Smooth muscle cell (in vitro differentiated cells): ENCODE measurements around the gene MROH8. TPM values are rescaled to one million over a fixed set of nuclear protein-coding genes. Genes with fewer than 3 reads are reported as not detected.

Experiments used
- DNase-seq: peaks from one replicate; lab custom pipeline; 2025; ENCODE audit not compliant: unreplicated experiment; lab: John Stamatoyannopoulos, UW
- H2AFZ ChIP-seq: fragments of 200-600 bp; sonication (generic); 2 replicates; pipeline ENCODE4 v1.6.0; 2016; ENCODE audit warnings: antibody characterized with exemption, low read depth, mild to moderate bottlenecking
- H3F3A ChIP-seq: fragments of 200-600 bp; sonication (generic); 2 replicates; pipeline ENCODE4 v1.6.0; 2017; ENCODE audit warnings: antibody characterized with exemption, low read depth
- H3K27ac ChIP-seq: fragments of 200-600 bp; sonication (generic); 2 replicates; pipeline ENCODE4 v1.5.1; 2016; ENCODE audit warnings: low read depth, mild to moderate bottlenecking
- H3K27me3 ChIP-seq: fragments of 200-600 bp; sonication (generic); 2 replicates; pipeline ENCODE4 v1.6.1; 2016; ENCODE audit warnings: low read depth, mild to moderate bottlenecking
- H3K36me3 ChIP-seq: fragments of 200-600 bp; sonication (generic); 2 replicates; pipeline ENCODE4 v1.5.1; 2016; ENCODE audit warnings: low read depth
- H3K4me1 ChIP-seq: fragments of 200-600 bp; sonication (generic); 2 replicates; pipeline ENCODE4 v1.5.1; 2016; ENCODE audit warnings: low read depth
- H3K4me2 ChIP-seq: fragments of 200-600 bp; sonication (generic); 2 replicates; pipeline ENCODE4 v1.6.0; 2016; ENCODE audit warnings: mild to moderate bottlenecking
- H3K4me3 ChIP-seq: fragments of 200-600 bp; sonication (generic); 2 replicates; pipeline ENCODE4 v1.5.1; 2016; ENCODE audit warnings: mild to moderate bottlenecking
- H3K79me2 ChIP-seq: fragments of 200-600 bp; sonication (generic); 2 replicates; pipeline ENCODE4 v1.6.0; 2016; ENCODE audit warnings: low read depth, mild to moderate bottlenecking
- H3K9ac ChIP-seq: fragments of 200-600 bp; sonication (generic); 2 replicates; pipeline ENCODE4 v1.6.0; 2016; ENCODE audit warnings: low read depth
- H3K9me3 ChIP-seq: fragments of 200-600 bp; sonication (generic); replicated peaks from 2 replicates; pipeline ENCODE4 v1.5.1; 2016; ENCODE audit warnings: low read depth
- H4K20me1 ChIP-seq: fragments of 200-600 bp; sonication (generic); 2 replicates; pipeline ENCODE4 v1.6.0; 2016; ENCODE audit warnings: low read depth
- WGBS: methylation state at CpG from one replicate; pipeline ENCODE4 v1.1.7; 2016; ENCODE audit warnings: low lambda C conversion rate; 5-methylcytosine and 5-hydroxymethylcytosine counted together
- polyA plus RNA-seq: library from polyadenylated mRNA; unstranded; fragments of >200 nt; fragmentation: Nextera tagmentation; extraction: Ambion mirVana; gene quantifications from 2 replicates; pipeline ENCODE4 v1.2.1, GENCODE V29; 2016
- total RNA-seq: library from RNA; depleted of rRNA; stranded (reverse); fragments of >200 nt; gene quantifications from 2 replicates; pipeline ENCODE4 v1.2.3, GENCODE V29; 2014
- TF ChIP-seq, protein P1 (sequence below): fragments of 200-600 bp; sonication (generic); IDR thresholded peaks from 2 replicates; pipeline ENCODE4 v1.5.1; 2017; ENCODE audit warnings: borderline replicate concordance, mild to moderate bottlenecking, antibody characterized with exemption; ENCODE audit not compliant: insufficient read depth, poor library complexity, severe bottlenecking

MROH8 gene
- total and polyA plus RNA-seq, 2 experiments from 2014 or later: 0.81 to 1.6 TPM

DNA sequence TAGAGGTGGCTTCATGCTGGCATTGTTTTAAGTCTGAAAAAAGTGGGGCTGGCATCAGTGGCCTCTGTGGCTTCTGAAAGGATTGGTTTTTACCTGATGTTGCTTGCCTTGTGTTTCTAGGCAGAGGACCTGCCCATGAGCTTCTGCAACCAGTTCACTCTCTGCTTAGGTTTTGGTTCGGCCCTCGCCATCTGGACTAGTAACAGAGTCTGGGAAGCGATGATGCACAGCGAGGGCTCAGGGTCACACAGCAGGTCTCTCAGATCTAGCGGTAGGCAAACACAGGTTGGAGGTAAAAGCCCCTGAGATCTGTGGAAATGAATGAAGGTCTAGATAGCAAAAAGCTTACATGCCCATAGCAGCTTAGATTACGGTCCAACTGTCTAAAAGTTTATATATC lies 76.8 kb downstream of the MROH8 start:
- Histone ChIP-seq H3K4me2 (no peak overlapping the region), H3K79me2 (no peaks in the 10 kb centered on the region), H3K4me3 (no peak overlapping the region), H3K27me3 (no peaks in the 10 kb centered on the region), H3F3A (no peaks in the 10 kb centered on the region), H3K27ac (no peak overlapping the region), H4K20me1 (no peaks in the 10 kb centered on the region), H3K4me1 (no peaks in the 10 kb centered on the region), H3K9me3 (no peaks in the 10 kb centered on the region), H3K36me3 (no peaks in the 10 kb centered on the region), H3K9ac (no peak overlapping the region), H2AFZ (no peak overlapping the region)
- TF ChIP-seq, protein P1, sequence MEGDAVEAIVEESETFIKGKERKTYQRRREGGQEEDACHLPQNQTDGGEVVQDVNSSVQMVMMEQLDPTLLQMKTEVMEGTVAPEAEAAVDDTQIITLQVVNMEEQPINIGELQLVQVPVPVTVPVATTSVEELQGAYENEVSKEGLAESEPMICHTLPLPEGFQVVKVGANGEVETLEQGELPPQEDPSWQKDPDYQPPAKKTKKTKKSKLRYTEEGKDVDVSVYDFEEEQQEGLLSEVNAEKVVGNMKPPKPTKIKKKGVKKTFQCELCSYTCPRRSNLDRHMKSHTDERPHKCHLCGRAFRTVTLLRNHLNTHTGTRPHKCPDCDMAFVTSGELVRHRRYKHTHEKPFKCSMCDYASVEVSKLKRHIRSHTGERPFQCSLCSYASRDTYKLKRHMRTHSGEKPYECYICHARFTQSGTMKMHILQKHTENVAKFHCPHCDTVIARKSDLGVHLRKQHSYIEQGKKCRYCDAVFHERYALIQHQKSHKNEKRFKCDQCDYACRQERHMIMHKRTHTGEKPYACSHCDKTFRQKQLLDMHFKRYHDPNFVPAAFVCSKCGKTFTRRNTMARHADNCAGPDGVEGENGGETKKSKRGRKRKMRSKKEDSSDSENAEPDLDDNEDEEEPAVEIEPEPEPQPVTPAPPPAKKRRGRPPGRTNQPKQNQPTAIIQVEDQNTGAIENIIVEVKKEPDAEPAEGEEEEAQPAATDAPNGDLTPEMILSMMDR: no peak
- 92% methylated on average over 6 of the region's 6 CpGs for WGBS
- no peak for DNase-seq

DNA sequence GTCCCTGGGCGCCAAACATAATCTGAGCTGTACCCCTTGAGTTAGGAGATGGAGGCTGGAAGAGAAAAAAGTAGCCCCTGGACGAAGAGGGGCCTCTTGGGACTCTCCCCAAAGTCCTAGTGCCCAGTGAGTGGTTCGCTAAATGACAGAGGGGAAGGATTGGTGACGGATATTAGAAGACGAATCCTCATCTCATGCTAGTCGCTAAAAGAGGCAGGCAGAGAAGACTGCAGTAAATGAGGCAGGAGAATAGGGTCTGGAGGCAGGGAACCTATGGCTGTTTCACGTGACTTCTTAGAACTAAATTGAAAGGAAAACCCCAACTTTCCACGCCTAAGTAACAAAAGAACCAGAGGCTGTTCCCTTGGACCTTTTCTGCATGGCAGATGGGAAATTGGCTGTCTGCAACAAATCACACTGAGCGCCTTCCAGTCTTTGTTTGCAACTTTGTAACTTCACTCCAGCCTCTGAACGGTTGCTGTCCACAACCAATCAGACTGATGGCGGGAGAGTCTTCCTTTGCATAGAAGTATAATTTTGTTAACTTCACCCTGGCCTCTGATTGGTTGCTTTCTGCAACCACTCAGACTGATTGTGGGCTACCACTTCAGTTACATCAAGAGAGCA lies 82.8 kb downstream of the MROH8 start:
- TF ChIP-seq, protein P1: no peak
- no peaks in the 10 kb centered on the region for H3K27me3 ChIP-seq
- no peaks in the 10 kb centered on the region for H3K9me3 ChIP-seq
- peak overlapping the region; percentile 86 for H3K4me2 ChIP-seq
- 77% methylated on average over 11 of the region's 11 CpGs for WGBS
- no peak for DNase-seq
- peak overlapping the region; percentile 100 for H2AFZ ChIP-seq
- no peaks in the 10 kb centered on the region for H4K20me1 ChIP-seq
- no peaks in the 10 kb centered on the region for H3K36me3 ChIP-seq
- H3K79me2 ChIP-seq: peaks cover 21% of the 10 kb centered on the region
- H3K27ac ChIP-seq: no peak overlapping the region
- no peaks in the 10 kb centered on the region for H3F3A ChIP-seq
- H3K4me1 ChIP-seq: peaks cover 7% of the 10 kb centered on the region
- H3K9ac ChIP-seq: no peak overlapping the region
- peak overlapping the region; percentile 91 for H3K4me3 ChIP-seq

DNA sequence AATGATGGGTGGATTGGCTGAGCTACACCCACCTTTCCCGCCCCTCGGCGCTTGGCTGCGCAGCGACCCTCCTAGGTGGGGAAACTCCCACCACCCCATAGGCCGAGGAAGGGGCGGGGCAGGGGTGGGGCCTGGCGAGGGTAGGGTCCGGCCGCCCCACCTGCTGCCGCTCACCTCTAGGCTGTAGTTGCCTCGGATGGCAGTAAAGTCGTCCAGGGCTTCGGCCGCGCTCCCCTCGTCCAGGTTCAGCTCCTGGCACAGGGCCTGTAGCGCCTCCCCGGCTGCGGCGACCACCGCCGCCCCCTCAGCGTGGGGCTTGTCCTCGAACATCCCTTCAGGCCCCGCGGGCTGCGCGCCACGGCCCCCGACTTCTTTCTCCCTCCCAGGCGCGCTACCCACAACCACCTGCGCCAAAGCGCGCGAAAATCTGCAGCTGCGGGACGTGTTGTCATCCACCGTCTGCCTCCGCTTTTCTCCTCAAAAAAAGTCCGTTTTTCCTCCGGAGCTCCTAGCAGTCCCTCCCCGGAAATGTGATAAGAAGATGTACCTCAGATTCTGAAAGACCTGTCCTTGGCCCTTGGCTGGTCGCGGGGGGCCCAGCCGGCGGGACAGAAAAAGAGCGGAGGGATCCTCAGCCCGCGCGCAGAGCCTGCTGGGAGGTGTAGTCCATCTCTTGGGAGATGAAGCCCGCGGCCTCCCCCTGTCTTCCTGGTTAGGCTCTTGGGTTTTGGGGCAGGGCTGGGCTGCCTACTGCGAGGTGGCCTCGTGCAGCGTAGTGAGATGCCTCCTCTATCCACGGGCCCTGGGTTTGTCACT lies 83.5 kb downstream of the MROH8 start, which contains the start of gene RBL1:
RBL1 (minus strand) TSS at position 399 of the 816 bp plus-strand sequence; CDS start at position 330, 69 bp downstream.
- H3K36me3 ChIP-seq: no peaks in the 10 kb centered on the region
- H3K9me3 ChIP-seq: no peaks in the 10 kb centered on the region
- H3K79me2 ChIP-seq: peaks cover 21% of the 10 kb centered on the region
- peaks cover 7% of the 10 kb centered on the region for H3K4me1 ChIP-seq
- no peaks in the 10 kb centered on the region for H3K27me3 ChIP-seq
- H3K27ac ChIP-seq: no peak within 1 kb of the TSS
- peak within 1 kb of the TSS; percentile 80 for H3K9ac ChIP-seq
- WGBS: 2% methylated on average over 49 of the region's 58 CpGs
- no peaks in the 10 kb centered on the region for H3F3A ChIP-seq
- no peaks in the 10 kb centered on the region for H4K20me1 ChIP-seq
- H3K4me3 ChIP-seq: peak within 1 kb of the TSS; percentile 91
- peak within 1 kb of the TSS; percentile 100 for H2AFZ ChIP-seq
- H3K4me2 ChIP-seq: peak within 1 kb of the TSS; percentile 86
- TF ChIP-seq, protein P1: no peak
- peak; percentile 58 for DNase-seq
